ENCODE results near the gene IFIT3.
A peak's percentile ranks its signal among the peaks of the same experiment; 100 is the strongest.

Gene IFIT3

DNA sequence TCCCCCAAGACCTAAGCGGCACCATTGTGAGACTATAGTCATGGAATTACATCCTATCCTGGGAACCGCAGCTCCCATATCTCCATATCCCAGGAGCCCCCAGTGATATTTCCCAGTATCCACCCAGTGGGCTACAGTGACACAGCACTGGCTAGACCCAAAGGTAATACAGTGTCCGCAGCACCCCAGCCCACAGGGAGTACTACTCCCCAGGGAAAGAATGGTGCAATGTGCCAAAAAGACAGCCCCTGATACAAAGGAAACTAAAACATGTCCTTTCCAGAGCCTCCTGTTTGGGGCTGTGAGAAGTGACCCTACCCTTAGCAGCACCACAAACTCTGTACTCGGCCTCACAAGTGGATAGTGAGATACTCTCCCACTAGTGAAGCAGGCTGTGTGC is 30.4 kb upstream of the IFIT3 start:
- Mint-ChIP-seq H3K4me1 (ENCODE audit: low read depth) (peaks cover 24% of the 10 kb centered on the region), H3K36me3 (ENCODE audit: low read depth) (peaks cover 4% of the 10 kb centered on the region), H3K27ac (no peak overlapping the region), H3K27me3 (no peaks in the 10 kb centered on the region), H3K9me3 (peaks cover 3% of the 10 kb centered on the region), H3K4me3 (no peak overlapping the region)
- DNase-seq = no peak

DNA sequence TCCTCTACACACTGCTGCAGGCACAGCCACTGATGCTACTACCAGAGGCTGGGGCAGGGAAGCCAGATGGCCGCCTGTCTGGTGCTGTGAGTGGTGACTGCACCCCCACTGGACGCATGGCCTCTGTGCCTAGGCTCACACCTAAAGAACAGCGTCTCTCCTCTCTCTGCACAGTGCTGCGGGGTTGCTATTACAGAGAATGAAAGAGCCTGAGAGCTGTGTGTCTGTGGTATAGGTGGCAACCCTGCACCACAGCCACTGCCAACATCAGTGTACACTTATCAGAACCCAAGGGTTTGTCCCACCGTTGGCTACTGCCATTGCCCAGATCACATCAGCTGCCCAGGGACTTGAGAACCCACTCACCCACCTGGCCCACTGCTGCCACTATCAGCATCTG is 30.0 kb upstream of the IFIT3 start:
- peaks cover 4% of the 10 kb centered on the region for H3K36me3 Mint-ChIP-seq (ENCODE audit: low read depth)
- no peak overlapping the region for H3K27ac Mint-ChIP-seq
- peaks cover 3% of the 10 kb centered on the region for H3K9me3 Mint-ChIP-seq
- no peak for DNase-seq
- no peak overlapping the region for H3K4me3 Mint-ChIP-seq
- H3K27me3 Mint-ChIP-seq = no peaks in the 10 kb centered on the region
- peaks cover 29% of the 10 kb centered on the region for H3K4me1 Mint-ChIP-seq (ENCODE audit: low read depth)

DNA sequence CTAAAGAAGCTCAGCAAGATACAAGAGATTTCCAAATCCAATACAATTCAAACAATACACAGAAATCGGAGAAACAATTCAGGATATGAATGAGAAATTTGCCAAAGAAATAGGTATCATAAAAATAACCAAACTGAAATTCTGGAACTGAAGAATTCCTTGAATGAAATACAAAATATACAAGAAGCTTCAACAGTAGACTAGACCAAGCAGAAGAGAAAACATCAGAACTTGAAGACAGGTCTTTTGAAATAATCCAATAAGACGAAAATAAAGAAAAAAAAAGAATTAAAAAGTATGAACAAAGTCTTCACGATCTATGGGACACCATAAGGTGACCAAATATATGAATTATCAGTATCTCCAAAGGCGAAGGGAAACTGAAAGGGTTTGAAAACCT is 28.8 kb upstream of the IFIT3 start:
- H3K27ac Mint-ChIP-seq = no peak overlapping the region
- H3K4me3 Mint-ChIP-seq = no peak overlapping the region

DNA sequence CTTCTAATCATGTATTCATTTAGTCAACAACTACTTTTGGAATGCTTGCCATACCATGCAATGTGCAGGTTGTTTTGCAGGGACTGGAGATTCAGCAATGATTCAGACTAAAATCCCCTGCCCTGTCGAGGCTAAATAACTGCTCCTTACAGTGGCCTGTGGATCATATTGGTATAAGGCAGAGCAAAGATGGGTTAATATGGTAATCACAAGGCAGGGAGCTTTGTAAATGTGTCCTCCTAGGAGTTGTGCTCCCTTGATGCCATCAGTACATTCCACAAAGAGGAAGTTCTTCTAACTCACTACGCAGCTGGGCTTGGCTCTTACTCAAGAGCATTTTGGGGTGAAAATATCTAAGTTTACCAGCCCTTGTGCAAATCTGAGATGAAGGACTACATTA is 26.6 kb upstream of the IFIT3 start:
- peaks cover 37% of the 10 kb centered on the region for H3K4me1 Mint-ChIP-seq (ENCODE audit: low read depth)
- H3K36me3 Mint-ChIP-seq (ENCODE audit: low read depth) = peaks cover 16% of the 10 kb centered on the region
- H3K4me3 Mint-ChIP-seq = peak overlapping the region; percentile 82
- no peak for DNase-seq
- no peaks in the 10 kb centered on the region for H3K27me3 Mint-ChIP-seq
- peaks cover 3% of the 10 kb centered on the region for H3K9me3 Mint-ChIP-seq
- H3K27ac Mint-ChIP-seq = peak overlapping the region; percentile 88

More for the DNA sequence above, 28.8 kb upstream of the IFIT3 start:
- Mint-ChIP-seq H3K27me3 (no peaks in the 10 kb centered on the region), H3K36me3 (ENCODE audit: low read depth) (peaks cover 4% of the 10 kb centered on the region), H3K9me3 (peaks cover 3% of the 10 kb centered on the region), H3K4me1 (ENCODE audit: low read depth) (peaks cover 41% of the 10 kb centered on the region)
- no peak for DNase-seq

DNA sequence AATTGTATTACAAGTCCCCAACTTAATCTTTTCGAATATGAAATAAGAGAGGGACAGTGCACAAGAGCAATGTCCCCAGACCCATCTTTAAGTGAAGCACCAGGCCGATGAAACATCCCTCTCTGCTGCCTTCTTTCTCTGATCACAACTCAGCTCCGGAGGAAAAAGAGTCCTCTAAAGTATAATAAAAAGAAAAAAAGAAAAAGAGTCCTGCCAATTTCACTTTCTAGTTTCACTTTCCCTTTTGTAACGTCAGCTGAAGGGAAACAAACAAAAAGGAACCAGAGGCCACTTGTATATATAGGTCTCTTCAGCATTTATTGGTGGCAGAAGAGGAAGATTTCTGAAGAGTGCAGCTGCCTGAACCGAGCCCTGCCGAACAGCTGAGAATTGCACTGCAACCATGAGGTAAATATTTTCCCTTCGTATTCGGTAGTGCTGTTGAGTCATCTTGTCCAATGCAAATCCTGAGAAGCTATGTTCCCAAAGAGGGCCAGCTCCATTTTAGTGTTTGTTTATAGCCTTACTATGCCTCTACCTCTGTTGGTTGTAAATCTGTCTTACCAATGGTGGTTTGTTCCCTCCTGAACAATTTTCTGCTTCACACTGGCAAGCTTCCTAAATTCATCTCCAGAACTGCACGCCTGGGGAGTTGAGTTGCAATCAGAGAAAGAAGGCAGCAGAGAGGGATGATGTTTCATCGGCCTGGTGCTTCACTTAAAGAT is 25.9 kb upstream of the IFIT3 start, which contains the start of gene IFIT2:
TSS of gene IFIT2 (plus strand) at position 326 of the 725 bp plus-strand sequence. CDS start at position 404, 78 bp downstream.
- peaks cover 5% of the 10 kb centered on the region for H3K9me3 Mint-ChIP-seq
- H3K36me3 Mint-ChIP-seq (ENCODE audit: low read depth) = peaks cover 23% of the 10 kb centered on the region
- no peaks in the 10 kb centered on the region for H3K27me3 Mint-ChIP-seq
- peaks cover 37% of the 10 kb centered on the region for H3K4me1 Mint-ChIP-seq (ENCODE audit: low read depth)
- H3K4me3 Mint-ChIP-seq = peak within 1 kb of the TSS; percentile 82
- peak; percentile 41 for DNase-seq
- peak within 1 kb of the TSS; percentile 88 for H3K27ac Mint-ChIP-seq

DNA sequence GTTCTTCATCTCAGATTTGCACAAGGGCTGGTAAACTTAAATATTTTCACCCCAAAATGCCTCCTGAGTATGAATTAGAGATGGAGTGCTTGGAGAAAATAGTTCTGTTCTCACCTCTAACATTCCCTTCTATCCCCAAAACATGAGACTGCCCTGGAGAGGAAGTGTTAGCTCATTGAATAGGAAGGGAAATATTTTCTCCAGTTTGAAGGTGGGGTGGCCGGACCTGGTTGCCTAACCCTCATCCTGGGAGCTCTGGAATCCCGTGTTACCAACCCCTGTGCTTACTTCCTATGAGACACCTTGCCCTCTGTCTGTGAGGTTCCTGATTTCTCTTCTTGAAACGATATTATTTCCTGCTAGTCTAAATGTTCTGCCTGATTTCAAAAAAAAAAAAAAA is 25.2 kb upstream of the IFIT3 start:
- Mint-ChIP-seq H3K27me3 (no peaks in the 10 kb centered on the region), H3K4me1 (ENCODE audit: low read depth) (peaks cover 37% of the 10 kb centered on the region), H3K4me3 (peak overlapping the region; percentile 82), H3K27ac (no peak overlapping the region), H3K36me3 (ENCODE audit: low read depth) (peaks cover 29% of the 10 kb centered on the region), H3K9me3 (peaks cover 6% of the 10 kb centered on the region)
- DNase-seq = no peak

DNA sequence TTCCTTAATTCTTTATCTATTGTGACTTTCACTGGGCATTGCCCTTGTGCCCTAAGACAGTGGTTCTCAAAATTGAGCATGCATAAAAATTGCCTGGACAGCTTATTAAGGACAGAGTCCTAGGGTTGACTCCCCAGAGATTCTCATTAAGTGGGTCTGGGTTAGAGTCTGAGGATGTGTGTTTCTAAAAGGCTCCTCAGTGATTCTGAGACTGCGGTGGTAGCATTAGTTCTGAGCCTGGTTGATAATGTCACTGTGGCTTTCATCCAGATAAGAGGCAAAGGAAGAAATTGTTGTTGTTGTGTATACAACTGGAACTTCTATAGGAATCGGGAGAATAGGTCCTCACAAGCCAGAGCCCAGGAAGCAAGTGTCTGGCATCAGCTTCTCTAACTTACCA is 24.6 kb upstream of the IFIT3 start:
- H3K9me3 Mint-ChIP-seq = peaks cover 6% of the 10 kb centered on the region
- H3K4me3 Mint-ChIP-seq = peak overlapping the region; percentile 82
- H3K36me3 Mint-ChIP-seq (ENCODE audit: low read depth) = peaks cover 35% of the 10 kb centered on the region
- no peaks in the 10 kb centered on the region for H3K27me3 Mint-ChIP-seq
- peaks cover 37% of the 10 kb centered on the region for H3K4me1 Mint-ChIP-seq (ENCODE audit: low read depth)
- no peak for DNase-seq
- H3K27ac Mint-ChIP-seq = no peak overlapping the region

DNA sequence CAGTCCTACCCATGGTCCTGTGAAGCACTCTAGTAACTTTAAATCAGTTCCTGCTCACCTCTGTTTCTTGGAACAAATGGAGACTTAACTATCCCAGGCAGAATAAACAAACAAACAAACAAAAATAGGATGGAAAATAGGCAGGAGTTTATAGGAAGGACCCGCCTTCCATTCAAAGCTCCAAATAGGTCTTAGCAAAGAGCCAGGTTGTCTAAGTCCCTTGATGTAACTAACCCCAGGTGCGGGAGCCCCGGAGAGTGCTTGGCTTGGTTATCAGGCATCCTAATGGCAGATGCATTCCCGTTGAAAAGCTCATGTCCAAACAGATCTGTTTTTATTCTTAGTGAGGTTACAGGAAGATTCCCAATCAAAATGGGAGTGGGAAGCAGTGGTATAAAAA is 23.8 kb upstream of the IFIT3 start:
- Mint-ChIP-seq H3K4me3 (no peak overlapping the region), H3K36me3 (ENCODE audit: low read depth) (peaks cover 36% of the 10 kb centered on the region), H3K27me3 (no peaks in the 10 kb centered on the region), H3K27ac (no peak overlapping the region), H3K9me3 (peaks cover 6% of the 10 kb centered on the region), H3K4me1 (ENCODE audit: low read depth) (peaks cover 37% of the 10 kb centered on the region)
- DNase-seq = no peak

DNA sequence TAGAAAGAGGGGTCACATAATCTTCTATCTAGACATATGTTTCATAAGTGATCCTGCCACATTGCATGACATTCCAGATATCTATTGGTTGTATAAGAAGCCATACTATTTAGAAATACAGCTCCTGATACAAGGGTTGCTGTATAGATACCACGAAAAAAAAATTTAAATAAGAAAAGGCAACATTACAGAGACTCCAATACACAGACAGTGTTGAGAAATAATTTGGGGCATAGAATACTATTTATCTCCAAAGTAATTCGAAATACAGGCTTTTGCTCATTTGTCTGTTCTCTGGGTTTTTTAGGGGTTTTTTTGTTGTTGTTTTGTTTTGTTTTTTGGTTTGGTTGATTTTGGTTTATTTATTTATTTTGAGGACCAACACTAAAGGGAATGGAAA is 23.4 kb upstream of the IFIT3 start:
- no peak for DNase-seq
- H3K27me3 Mint-ChIP-seq = no peaks in the 10 kb centered on the region
- peaks cover 3% of the 10 kb centered on the region for H3K9me3 Mint-ChIP-seq
- H3K4me3 Mint-ChIP-seq = no peak overlapping the region
- no peak overlapping the region for H3K27ac Mint-ChIP-seq
- peaks cover 41% of the 10 kb centered on the region for H3K36me3 Mint-ChIP-seq (ENCODE audit: low read depth)
- H3K4me1 Mint-ChIP-seq (ENCODE audit: low read depth) = peaks cover 37% of the 10 kb centered on the region

DNA sequence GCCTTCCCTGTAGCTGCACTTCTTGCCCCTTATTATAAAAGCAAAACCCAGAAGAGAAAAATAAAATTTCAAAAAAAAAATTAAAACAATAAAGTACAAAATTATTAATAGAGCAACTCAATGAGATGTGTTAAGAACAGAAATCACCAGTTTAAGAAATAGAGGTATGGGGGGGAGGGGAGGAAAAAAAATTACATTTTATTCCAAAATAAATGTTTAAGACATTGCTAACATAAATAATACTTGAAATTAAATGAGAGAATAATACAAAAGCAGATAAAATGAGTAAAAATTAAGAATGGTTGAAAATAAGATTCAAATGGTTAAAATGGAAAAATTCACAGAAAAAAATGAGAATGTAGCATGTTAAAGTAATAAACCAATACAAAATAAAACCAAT is 22.9 kb upstream of the IFIT3 start:
- Mint-ChIP-seq H3K4me3 (no peak overlapping the region), H3K27me3 (no peaks in the 10 kb centered on the region), H3K9me3 (peaks cover 3% of the 10 kb centered on the region), H3K4me1 (ENCODE audit: low read depth) (peaks cover 37% of the 10 kb centered on the region), H3K27ac (no peak overlapping the region), H3K36me3 (ENCODE audit: low read depth) (peaks cover 42% of the 10 kb centered on the region)
- no peak for DNase-seq

DNA sequence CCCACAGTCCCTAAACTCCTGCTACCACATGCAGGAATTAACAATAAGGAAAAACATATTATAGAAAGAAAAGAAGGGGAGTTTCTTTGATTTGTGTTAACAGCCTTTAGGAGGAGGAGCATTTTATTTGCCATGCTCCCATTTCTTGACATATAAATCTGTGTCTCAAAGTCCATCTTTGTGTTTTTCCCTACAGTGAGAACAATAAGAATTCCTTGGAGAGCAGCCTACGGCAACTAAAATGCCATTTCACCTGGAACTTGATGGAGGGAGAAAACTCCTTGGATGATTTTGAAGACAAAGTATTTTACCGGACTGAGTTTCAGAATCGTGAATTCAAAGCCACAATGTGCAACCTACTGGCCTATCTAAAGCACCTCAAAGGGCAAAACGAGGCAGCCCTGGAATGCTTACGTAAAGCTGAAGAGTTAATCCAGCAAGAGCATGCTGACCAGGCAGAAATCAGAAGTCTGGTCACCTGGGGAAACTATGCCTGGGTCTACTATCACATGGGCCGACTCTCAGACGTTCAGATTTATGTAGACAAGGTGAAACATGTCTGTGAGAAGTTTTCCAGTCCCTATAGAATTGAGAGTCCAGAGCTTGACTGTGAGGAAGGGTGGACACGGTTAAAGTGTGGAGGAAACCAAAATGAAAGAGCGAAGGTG is 21.9 kb upstream of the IFIT3 start:
- Mint-ChIP-seq H3K36me3 (ENCODE audit: low read depth) (peaks cover 42% of the 10 kb centered on the region), H3K4me1 (ENCODE audit: low read depth) (peaks cover 34% of the 10 kb centered on the region), H3K9me3 (peaks cover 3% of the 10 kb centered on the region), H3K4me3 (no peak overlapping the region), H3K27ac (no peak overlapping the region), H3K27me3 (no peaks in the 10 kb centered on the region)
- no peak for DNase-seq

DNA sequence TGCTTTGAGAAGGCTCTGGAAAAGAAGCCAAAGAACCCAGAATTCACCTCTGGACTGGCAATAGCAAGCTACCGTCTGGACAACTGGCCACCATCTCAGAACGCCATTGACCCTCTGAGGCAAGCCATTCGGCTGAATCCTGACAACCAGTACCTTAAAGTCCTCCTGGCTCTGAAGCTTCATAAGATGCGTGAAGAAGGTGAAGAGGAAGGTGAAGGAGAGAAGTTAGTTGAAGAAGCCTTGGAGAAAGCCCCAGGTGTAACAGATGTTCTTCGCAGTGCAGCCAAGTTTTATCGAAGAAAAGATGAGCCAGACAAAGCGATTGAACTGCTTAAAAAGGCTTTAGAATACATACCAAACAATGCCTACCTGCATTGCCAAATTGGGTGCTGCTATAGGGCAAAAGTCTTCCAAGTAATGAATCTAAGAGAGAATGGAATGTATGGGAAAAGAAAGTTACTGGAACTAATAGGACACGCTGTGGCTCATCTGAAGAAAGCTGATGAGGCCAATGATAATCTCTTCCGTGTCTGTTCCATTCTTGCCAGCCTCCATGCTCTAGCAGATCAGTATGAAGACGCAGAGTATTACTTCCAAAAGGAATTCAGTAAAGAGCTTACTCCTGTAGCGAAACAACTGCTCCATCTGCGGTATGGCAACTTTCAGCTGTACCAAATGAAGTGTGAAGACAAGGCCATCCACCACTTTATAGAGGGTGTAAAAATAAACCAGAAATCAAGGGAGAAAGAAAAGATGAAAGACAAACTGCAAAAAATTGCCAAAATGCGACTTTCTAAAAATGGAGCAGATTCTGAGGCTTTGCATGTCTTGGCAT is 21.1 kb upstream of the IFIT3 start:
- no peak overlapping the region for H3K4me3 Mint-ChIP-seq
- H3K36me3 Mint-ChIP-seq (ENCODE audit: low read depth) = peaks cover 40% of the 10 kb centered on the region
- H3K4me1 Mint-ChIP-seq (ENCODE audit: low read depth) = peaks cover 27% of the 10 kb centered on the region
- H3K9me3 Mint-ChIP-seq = peaks cover 3% of the 10 kb centered on the region
- no peak for DNase-seq
- H3K27me3 Mint-ChIP-seq = no peaks in the 10 kb centered on the region
- H3K27ac Mint-ChIP-seq = no peak overlapping the region

DNA sequence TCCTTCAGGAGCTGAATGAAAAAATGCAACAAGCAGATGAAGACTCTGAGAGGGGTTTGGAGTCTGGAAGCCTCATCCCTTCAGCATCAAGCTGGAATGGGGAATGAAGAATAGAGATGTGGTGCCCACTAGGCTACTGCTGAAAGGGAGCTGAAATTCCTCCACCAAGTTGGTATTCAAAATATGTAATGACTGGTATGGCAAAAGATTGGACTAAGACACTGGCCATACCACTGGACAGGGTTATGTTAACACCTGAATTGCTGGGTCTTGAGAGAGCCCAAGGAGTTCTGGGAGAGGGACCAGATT is 20.6 kb upstream of the IFIT3 start:
- H3K36me3 Mint-ChIP-seq (ENCODE audit: low read depth) = peaks cover 40% of the 10 kb centered on the region
- DNase-seq = no peak
- no peaks in the 10 kb centered on the region for H3K27me3 Mint-ChIP-seq
- no peak overlapping the region for H3K4me3 Mint-ChIP-seq
- peaks cover 3% of the 10 kb centered on the region for H3K9me3 Mint-ChIP-seq
- H3K27ac Mint-ChIP-seq = no peak overlapping the region
- peaks cover 21% of the 10 kb centered on the region for H3K4me1 Mint-ChIP-seq (ENCODE audit: low read depth)

DNA sequence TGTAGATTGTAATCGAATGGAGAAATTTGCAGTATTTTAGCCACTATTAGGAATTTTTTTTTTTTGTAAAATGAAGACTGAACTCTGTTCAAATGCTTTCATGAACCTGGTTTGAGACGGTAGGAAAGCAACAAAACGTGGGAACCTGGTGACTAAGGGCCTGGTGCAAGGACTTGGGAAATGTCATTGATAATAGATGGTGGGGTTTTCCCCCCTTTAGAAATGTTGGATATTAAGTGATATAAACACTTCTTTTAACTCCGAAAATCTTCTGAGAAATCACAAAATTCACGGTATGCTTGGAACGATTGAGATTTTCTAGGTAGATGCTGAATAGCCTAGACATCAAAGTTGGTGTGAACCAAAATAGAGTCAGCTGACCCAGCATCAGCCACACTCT is 19.5 kb upstream of the IFIT3 start:
- H3K36me3 Mint-ChIP-seq (ENCODE audit: low read depth) = peaks cover 40% of the 10 kb centered on the region
- H3K9me3 Mint-ChIP-seq = peaks cover 3% of the 10 kb centered on the region
- H3K4me3 Mint-ChIP-seq = no peak overlapping the region
- DNase-seq = no peak
- H3K4me1 Mint-ChIP-seq (ENCODE audit: low read depth) = peaks cover 13% of the 10 kb centered on the region
- no peak overlapping the region for H3K27ac Mint-ChIP-seq
- no peaks in the 10 kb centered on the region for H3K27me3 Mint-ChIP-seq

DNA sequence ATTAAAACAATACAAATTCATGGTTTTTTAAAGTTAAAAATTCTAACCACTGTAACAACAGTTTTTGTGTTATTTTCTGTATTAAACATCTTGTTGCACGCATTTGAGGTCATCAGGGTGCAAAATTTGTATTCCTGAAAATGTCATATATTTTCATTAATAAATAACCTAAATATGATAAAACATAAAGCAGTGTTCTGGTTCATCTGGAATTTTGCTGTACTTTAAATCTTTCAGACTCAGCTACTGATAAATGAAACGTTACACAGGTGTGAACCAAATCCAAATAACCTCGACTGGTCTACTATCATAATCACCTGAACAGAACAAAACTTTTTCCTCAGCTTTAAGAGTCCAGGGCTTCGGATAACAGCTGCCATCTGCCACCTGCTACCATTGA is 19.1 kb upstream of the IFIT3 start:
- no peak for DNase-seq
- no peak overlapping the region for H3K4me3 Mint-ChIP-seq
- peaks cover 3% of the 10 kb centered on the region for H3K9me3 Mint-ChIP-seq
- H3K36me3 Mint-ChIP-seq (ENCODE audit: low read depth) = peaks cover 40% of the 10 kb centered on the region
- peaks cover 2% of the 10 kb centered on the region for H3K27me3 Mint-ChIP-seq
- no peak overlapping the region for H3K27ac Mint-ChIP-seq
- peaks cover 9% of the 10 kb centered on the region for H3K4me1 Mint-ChIP-seq (ENCODE audit: low read depth)

Data from activated T-cell treated with anti-CD3 and anti-CD28 coated beads, Interleukin-2, amount 50 U/mL, for 24 hours (primary cell).